Neural cell (in vitro differentiated cells): ENCODE data around the gene SENP8.

Source experiments
- CTCF ChIP-seq: fragments of 450-650 bp; IDR thresholded peaks from 2 replicates; pipeline ENCODE4 v1.5.1; 2014; ENCODE audit warnings: antibody characterized with exemption, mild to moderate bottlenecking, moderate library complexity; ENCODE audit not compliant: poor library complexity, severe bottlenecking
- EP300 ChIP-seq: fragments of 450-650 bp; conservative IDR thresholded peaks from 2 replicates; pipeline ENCODE4 v1.6.1; 2014; ENCODE audit warnings: antibody characterized with exemption, mild to moderate bottlenecking, moderate library complexity; ENCODE audit not compliant: poor library complexity, severe bottlenecking
- EZH2 ChIP-seq: fragments of 200-600, 300-800 bp; shearing (Covaris generic), sonication (generic); IDR thresholded peaks from 2 replicates; pipeline ENCODE4 v1.6.1; 2014; ENCODE audit warnings: antibody characterized with exemption, low read length, borderline replicate concordance, mild to moderate bottlenecking; ENCODE audit not compliant: insufficient read depth, poor library complexity, severe bottlenecking
- POLR2AphosphoS5 ChIP-seq: IDR thresholded peaks from 2 replicates; pipeline ENCODE4 v1.6.1; 2012
- RAD21 ChIP-seq: fragments of 450-650 bp; conservative IDR thresholded peaks from 2 replicates; pipeline ENCODE4 v1.6.1; 2014; ENCODE audit warnings: antibody characterized with exemption, mild to moderate bottlenecking, moderate library complexity
- TAF1 ChIP-seq: IDR thresholded peaks from 2 replicates; pipeline ENCODE4 v1.6.1; 2012; ENCODE audit warnings: low read depth

GRCh38 chr15:72182673-72183072 is 64.5 kb downstream of the SENP8 start:
- TF ChIP-seq CTCF (no peak), POLR2AphosphoS5 (no peak), EP300 (no peak), EZH2 (no peak), TAF1 (no peak), RAD21 (no peak)
